Activated CD4-positive, alpha-beta T cell treated with anti-CD3 and anti-CD28 coated beads, Interleukin-10, Interleukin-2, amounts not matched to agents 100 ng/mL and 50 ng/mL, durations not matched to agents 16 hours and 8 hours (primary cell): ENCODE measurements around the gene MEI1.
"Not testable (repeated sequence)": the region's sequence is repeated elsewhere in the genome, so short reads cannot be mapped to it uniquely, and the experiment has no call there.

ENCODE experiments used
- DNase-seq: peaks from one replicate; pipeline ENCODE4 v3.0.0-alpha.2; 2020

MEI1 gene

DNA sequence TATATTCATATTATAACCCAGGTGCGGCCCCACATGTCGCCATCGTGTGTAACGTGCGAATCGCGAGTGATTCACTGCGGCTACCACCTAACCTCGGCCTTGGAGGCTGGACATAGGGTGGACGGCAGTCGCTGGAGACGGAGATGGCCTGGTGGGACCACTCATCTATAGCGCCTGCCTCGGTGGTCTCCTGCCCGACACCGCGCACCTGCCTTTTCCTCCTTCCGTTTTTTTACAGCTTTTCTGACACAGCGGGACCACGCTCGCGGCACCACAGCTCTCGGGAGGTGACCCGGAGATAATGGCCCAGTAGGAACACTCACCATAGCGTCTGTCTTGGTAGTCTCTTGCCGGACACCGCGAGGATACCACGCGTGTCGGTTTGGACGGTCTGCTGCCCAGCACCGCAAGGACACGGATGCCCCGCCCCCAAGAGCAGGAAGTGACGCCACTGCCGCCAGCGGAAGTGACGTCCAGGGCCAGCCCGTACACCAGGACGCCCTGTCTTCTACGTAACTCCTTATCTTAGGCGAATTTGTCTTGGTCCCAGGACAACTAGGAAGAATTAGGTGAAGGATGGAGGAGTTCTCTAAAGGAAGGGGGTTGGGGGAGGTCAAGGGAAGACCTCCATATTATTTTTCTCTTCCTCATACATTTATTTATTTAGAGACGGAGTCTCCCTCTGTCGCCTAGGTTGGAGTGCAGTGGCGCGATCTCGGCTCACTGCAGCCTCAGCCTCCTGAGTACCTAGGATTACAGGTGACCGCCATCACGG is 17.1 kb upstream of the MEI1 start:
- peak; percentile 88 for DNase-seq

DNA sequence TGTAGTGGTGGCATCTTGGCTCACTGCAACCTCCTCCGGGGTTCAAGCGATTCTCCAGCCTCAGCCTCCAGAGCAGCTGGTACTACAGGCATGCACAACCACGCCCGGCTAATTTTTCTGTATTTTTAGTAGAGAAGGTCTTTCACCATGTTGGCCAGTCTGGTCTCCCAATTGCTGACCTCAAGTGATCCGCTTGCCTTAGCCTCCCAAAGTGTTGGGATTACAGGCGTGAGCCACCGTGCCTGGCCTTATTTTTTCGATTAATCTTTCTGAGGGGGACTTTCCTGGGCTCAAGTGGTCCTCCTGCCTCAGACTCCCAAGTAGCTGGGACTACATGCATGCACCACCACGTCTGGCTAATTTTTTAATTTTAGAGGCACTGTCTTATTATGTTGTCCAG is 16.3 kb upstream of the MEI1 start:
- no peak for DNase-seq

DNA sequence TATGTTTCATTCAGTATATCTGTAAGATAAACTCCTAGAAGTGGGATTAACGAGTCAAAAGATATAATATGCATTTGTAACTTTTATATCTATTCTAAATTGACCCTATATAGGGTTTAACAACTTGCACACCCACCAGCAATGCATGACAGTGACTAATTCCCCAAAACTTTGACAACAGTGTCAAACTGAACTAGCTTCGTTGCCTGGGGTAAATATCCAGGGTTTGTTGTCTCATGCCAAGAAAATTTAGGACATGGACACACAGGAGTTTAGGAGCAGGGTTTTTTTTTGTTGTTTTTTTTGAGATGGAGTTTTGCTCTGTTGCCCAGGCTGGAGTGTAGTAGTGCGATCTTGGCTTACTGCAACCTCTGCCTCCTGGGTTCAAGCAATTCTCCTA is 15.7 kb upstream of the MEI1 start:
- no peak for DNase-seq

DNA sequence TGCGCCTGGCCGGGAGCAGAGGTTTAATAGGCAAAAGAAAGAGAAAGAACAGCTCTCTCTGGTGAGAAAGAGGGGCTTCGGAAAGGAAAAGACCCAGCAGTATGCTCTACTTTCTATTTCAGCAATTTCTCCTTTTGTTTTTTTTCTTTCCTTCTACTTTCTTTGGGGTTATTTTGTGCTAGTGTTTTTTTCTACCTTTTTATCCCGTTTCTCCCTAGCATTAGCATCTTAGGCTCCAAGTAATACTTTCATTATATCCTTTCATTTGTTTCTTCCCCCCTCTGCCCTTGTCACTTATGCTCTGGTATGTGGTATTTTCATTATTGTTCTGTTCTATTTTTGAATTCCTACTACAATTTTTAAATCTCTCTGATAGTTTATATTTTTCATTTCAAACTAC is 15.1 kb upstream of the MEI1 start:
- no peak for DNase-seq

DNA sequence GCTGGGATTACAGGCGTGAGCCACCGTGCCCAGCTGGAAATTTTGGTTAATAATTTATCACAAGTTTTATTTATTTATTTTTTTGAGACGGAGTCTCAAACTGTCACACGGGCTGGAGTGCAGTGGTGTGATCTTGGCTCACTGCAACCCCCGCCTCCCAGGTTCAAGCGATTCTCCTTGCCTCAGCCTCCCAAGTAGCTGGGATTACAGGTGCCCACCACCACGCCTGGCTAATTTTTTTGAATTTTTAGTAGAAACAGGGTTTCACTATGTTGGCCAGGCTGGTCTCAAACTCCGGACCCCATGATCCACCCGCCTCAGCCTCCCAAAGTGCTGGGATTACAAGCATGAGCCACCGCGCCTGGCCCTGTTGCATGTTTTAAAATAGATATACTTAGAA is 12.4 kb upstream of the MEI1 start:
- not testable (repeated sequence) for DNase-seq

DNA sequence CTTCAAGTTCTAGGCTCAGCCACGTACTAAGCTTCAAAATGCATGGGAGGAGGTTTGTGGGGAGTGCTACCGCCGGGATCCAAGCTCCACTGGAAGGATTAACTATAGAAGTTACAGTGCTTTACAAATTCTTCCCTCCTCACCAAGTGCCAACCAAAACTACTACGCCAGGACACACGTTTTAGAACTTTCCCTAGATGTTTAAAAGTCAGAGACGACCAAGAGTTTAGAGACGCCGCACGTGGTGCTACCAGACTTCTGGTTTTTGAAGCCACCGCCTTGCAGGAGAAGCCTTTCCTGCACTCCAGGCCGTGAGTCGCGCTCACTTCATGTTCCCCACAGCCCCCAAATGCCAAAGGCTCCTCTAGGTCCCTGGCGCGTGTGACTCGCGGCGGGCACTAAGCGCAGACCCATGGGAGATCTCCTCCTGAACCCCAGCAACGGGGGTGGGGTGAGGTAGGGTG is 11.4 kb upstream of the MEI1 start:
- DNase-seq: peak; percentile 33

DNA sequence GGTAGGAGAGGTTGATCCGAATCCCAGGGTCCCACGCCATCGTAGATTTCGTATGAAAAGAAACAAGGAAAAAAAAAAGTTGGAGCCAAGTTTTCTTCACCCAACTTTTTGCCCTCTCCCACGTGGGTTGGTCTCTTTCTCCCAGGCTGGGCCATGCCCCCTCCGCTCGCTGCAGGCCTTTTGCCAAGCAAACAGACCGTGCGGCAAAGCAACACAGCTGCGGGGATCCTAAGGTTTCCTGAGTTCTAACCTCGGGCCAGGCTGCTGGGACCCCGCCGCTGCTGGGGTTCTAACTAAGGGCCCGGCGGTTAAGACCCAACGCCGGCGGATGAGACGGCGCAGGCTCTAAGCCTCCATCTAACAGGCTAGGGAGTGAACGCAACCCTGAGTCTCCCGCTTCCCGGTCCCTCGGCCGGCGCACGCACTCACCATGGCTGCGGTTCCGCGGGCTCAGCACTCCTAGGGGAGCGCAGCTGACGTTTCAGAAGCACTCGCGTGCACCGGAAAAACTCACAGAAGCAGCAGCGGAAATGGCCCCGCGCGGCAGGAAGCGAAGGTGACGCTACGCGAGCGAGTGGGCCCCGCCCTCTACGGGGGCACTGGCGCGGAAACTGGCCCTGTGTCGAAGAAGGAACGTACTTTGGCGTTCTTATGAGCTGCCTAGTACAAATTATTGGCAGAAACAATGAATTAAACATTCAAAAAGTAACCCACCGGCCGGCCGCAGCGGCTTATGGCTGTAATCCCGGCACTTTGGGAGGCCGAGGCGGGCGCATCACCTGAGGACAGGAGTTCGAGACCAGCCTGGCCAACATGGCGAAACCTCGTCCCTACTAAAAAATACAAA is 10.7 kb upstream of the MEI1 start, which contains the start of gene SNU13:
Gene SNU13, minus strand, starts transcription at position 503 of the 847 bp plus-strand sequence. Its CDS starts 71 bp downstream, at position 432.
- DNase-seq: peak; percentile 95

DNA sequence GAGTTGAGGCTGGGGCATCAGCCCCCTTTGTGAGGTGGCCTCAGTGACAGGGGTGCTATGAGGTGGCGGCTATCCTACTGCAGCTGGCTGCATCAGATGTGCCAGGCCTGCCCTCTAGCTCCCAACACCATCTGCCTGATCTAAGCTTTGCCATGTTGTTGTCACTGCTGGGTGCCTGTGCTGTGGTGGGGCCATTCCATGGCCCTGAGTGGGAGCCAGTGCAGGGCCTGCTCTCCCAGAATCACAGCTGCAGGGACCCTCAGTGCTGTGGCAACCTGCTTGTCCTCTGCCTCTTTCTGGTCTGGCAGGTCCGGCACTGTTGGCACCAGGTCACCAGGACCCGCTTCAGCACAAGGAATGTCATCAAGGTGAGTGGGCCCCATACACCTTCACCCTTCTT is 8.8 kb upstream of the MEI1 start:
- no peak for DNase-seq

DNA sequence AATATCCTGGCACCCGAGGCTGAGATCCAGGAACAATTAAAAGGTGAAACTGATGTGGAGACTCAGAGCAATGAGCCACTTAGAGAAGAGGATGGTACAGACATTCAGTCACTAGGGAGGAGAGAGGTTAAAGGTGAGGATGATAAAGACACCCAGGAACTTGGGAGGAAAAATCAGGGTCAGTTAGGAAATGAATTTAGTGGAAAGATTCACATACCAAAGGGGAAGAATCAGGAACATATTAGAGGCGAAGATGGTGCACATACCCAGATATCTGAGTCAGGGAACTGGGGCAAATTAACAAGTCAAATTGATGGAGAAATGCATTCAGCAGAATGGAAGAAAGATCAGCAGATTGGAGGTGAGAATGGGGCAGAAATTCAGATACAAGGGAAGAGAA is 4.1 kb upstream of the MEI1 start:
- DNase-seq: no peak

DNA sequence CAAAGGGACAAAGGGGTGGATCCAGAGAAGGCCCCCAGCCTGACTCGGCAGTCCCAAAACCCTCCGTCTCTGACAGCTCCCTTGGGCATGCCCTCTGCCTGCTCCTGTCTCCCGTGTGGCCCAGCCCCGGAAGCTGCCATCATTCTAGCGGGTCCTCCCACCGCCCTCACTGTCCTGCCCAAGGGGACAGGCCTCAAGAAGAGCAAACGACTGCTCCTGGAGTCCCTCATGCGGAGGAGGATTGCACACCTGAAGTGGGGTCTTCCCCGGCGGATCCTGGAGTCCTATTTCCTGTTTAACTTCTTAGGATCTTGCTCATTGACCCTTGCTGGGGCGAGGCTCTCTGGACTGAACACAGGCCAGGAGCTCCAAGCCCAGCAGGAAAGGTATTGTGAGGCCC is 2.6 kb upstream of the MEI1 start:
- no peak for DNase-seq

DNA sequence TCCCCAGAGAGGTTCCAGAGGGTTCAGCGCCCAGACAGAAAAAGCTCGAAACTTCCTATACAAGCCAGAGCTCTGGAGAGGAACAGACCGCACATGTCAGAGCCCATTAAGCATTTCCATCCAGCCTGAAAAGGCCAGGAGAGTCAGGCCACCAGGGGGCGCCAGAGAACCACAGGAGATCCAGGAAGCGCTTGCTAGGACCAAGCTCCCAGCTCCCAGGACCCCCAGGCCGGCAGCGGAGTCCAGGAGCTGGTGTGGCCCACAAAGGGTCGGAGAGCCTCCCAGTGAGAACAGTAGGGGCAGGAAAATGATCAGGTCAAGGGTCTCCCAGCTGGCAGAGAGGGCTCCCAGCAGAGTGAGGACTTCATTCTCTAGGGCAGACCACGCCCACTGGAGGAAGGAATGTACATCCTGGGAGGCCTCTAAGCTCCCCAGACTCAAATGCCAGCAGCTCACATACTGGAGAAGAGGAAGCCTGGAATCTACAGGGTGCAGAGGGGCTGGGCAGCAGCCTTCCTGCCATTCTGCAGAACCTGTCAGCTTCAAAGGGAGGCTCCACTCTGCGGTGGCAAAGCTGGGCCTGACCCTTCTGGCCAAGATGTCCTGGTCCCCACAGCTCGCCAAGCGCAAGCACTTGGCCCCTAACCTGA is 2.1 kb upstream of the MEI1 start:
- DNase-seq: peak; percentile 90

DNA sequence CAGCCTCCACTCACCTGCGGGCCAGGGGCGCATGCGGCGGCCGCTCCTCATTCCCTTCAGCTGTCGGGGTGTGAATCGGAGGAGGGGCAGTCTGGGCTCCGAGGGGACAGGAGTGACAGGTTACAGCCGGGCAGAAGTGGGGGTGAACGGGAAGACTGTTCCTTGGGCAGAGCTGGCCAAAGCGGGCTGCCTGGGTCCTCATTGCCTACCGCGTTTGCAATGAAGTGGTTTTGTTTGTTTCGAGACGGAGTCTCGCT is 733 bp downstream of the MEI1 start:
- DNase-seq: no peak

DNA sequence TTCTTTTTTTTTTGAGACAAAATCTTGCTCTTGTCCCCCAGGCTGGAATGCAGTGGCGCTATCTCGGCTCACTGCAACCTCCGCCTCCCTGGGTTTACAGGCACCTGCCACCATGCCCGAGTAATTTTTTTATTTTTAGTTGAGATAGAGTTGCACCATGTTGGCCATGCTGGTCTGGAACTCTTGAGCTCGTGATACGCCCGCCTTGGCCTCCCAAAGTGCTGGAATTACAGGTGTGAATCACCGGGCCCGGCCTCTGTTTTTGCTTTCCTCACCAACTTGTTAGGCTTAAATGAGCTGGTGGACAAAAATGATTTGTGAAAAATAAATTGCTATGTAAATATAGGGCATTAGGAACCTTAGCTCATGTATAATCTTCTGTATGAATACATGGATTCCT is 3.5 kb downstream of the MEI1 start:
- DNase-seq: no peak

DNA sequence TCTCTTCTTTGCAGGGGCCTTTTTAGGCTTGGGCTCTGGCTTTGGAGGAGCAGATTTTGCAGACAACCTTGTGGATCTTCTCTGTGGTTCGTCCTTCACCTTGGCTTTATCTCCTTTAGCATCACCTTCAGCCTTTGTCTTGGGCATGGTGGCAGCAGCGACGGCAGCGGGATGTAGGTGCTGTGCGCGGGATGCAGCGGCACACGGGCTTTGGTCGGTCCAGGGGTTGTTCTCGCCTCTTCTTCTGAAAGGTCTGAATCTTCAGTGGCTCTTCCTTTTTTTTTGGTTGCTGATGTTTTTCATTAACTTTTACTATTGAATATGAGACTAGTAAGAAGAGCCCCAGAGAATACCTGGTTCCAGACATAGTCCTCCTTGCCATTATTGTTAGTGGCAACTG is 10.0 kb downstream of the MEI1 start:
- DNase-seq: no peak

DNA sequence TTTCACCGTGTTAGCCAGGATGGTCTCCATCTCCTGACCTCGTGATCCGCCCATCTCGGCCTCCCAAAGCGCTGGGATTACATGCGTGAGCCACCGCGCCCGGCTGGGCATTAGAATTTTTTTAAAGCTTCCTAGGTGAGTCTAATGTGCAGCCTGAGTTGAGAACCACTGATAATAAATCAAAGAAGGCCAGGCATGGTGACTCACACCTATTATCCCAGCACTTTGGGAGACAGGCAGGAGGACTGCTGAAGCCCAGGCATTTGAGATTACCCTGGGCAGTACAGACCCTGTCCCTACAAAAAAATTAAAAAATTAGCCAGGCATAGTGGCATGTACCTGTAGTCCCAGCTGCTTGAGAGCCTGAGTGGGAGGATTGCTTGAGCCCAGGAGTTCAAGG is 13.7 kb downstream of the MEI1 start:
- DNase-seq: no peak

DNA sequence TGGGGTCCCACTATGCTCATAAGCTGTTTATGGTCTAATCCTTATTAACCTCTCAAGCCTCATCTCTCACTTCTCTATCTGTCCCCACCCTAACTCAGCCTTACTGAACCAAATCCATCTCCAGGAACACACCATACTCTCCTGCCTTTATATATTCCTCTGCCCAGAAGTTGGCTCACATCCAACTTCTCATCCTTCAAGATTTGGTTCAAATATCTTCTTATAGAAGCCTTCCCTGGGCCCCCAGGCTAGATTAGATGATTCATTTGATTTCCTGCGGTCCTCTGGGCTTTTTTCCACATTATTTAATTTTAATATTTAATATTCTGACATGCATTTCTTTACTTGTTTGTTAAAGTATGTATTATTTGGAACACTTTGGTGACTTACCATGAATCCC is 23.2 kb downstream of the MEI1 start:
- no peak for DNase-seq

DNA sequence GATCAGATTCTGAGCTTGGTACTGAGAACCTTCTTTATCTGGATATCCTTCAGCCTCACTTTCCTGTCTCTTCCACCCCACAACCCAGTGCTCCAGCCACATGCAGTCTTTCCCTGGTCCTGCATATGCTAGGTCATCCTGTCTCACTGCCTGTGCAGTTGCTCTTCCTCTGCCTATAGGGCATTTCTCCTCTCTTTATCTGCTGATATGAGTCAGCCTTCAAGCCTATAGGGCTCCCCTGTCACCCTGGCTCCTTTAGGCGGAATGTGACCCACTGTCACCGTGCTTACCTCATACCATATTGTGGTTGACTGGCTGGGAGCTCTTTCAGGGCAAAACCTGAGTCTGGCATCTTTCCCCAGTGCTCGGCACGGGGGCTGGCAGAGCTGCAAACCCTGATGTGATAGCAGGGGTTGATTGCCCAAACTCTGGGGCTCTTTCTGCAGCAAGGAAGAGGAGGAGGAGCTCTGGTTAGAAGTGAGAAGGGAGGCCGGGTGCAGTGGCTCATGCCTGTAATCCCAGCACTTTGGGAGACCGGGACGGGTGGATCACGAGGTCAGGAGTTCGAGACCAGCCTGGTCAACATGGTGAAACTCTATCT is 26.3 kb downstream of the MEI1 start:
- DNase-seq: peak; percentile 11

DNA sequence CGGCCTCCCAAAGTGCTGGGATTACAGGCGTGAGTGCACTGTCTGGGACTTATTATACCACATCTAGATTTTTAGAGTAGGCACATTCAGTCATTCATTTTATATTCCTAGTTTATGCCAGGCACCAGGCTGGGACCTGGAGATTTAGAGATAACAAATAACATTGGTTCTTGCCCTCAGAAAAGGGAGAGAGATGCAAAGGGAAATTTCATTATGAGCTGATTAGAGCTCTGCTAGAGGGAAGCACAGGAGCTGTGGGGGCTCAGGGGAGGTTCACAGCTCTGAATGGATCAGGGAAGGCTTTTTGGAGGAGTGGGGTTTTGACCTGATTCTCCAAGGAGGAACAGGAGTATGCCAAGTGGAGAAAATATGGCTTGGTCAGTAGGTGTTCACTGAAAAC is 32.3 kb downstream of the MEI1 start:
- no peak for DNase-seq

DNA sequence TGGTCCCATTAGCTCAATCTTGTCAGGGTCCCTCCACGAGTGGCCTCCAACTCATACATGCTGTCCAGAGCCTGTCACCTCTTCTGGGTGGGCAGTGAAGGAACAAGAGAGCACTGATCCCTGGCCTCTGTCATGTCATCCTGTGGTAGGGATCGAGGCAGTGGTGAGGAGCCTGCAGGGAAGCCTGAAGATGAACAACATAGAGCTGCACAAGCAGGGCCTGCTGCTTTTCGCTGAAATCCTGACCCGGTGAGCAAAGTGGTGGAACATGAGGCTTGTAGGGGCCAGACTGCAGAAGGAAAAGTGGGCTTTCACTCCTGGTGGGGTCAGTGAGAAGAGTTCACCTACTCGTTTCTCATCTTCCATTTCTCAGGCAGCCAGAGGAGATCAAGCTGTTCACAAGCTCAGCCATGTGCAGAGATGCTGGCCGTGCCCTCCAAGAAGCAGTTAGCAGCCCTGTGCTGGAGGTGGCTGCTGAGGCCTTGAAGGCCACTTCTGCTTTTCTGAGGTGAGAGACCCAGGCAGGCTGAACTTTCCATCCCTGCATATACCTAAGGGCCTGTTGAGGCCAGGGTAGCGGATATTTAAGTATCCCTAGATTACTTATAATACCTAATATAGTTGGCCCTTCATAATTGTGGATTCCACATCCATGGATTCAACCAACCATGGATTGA is 32.9 kb downstream of the MEI1 start:
- DNase-seq: no peak

DNA sequence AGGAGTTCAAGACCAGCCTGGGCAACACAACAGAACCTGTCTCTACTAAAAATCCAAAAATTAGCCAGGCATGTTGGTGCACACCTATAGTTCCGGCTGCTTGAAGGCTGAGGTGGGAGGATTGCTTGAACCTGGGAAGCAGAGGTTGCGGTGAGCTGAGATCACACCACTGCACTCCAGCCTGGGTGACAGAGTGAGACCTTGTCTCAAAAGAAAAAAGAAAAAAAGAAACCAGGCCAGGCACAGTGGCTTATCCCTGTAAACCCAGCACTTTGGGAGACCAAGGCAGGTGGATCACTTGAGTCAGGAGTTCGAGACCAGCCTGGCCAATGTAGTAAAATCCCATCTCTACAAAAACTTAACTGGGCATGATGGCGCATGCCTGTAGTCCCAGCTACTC is 33.9 kb downstream of the MEI1 start:
- DNase-seq: not testable (repeated sequence)

DNA sequence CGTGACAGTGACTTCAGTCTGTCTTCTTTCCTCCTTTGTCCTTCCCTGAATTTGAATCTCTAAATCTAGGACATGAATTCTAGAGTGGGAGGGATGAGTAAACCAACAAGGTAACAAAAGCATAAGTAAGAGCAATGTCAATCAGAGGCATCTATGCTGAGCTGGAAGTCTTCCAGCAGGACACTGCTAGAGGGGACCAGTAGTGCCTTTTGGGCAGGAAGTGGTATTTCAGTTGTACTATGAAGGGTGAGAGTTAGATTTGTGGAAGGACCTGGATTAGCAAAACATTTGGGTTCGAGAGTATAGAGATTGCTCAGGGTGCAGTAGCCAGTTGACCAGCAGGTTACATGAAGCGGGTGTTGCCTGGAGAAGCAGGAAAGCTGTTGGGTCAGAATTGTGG is 40.3 kb downstream of the MEI1 start:
- DNase-seq: no peak

DNA sequence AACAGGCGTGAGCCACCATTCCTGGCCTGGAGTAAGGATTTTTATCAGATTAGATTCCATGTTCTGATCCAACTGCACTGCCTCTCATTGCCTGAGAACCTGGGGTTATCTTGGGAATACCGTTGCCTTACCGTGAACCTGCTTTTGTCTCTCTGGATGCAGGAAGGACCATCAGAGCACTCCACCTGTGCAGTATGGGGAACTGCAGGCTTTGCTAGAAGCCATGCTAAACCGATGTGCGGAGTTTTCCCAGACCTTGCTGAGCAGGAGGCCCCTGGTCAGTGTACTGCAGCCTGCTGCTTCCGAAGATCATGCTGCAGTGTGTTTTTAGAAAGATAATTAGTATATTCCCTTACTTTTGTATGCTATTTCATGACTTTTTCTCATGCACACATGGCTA is 43.6 kb downstream of the MEI1 start:
- no peak for DNase-seq

DNA sequence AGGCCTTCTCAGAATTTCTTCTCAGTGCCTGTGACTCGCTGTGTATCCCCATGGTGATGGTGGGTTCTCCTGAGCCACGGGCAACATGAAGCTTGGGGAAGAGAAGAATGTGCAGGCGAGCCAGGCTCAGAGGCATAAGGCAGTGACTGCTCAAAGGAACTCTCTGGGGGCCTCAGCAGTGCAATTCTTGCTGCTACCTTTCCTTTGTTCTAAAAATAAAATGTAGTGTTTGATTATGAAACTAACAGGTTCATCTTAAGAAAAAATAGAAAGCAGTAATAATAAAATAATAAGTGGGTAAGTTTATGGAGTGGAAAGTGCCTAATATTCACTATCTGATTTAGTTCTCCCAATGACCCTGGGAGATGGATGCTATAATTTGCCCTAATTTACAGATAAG is 46.7 kb downstream of the MEI1 start:
- DNase-seq: no peak
